Transverse colon (tissue), 4 donors: ENCODE results near the gene TMEM50B.

Experiments
- EP300 ChIP-seq: sonication (generic); formaldehyde crosslinking; IDR thresholded peaks from one replicate; pipeline ENCODE4 v1.6.1; 2017; ENCODE audit warnings: antibody characterized with exemption, low read depth
- POLR2AphosphoS5 ChIP-seq, 3 donors: sonication (generic); formaldehyde crosslinking; IDR thresholded peaks; one replicate each; pipeline ENCODE4 v1.6.1; 2016; ENCODE audit warnings: antibody characterized with exemption in 3 of 3
- TF ChIP-seq, protein P1 (sequence below), 5 experiments: fragments of 200-600 bp in 3 of 5; fragments of 450-650 bp in 2 of 5; sonication (generic) in 3 of 5; IDR thresholded peaks; 1 replicate in 2 of 5; 2 replicates in 3 of 5; pipeline ENCODE4 v1.5.1; 2016 to 2017; ENCODE audit warnings: antibody characterized with exemption in 5 of 5, inconsistent platforms in 3 of 5, mild to moderate bottlenecking in 2 of 5, moderate library complexity in 1 of 5

DNA sequence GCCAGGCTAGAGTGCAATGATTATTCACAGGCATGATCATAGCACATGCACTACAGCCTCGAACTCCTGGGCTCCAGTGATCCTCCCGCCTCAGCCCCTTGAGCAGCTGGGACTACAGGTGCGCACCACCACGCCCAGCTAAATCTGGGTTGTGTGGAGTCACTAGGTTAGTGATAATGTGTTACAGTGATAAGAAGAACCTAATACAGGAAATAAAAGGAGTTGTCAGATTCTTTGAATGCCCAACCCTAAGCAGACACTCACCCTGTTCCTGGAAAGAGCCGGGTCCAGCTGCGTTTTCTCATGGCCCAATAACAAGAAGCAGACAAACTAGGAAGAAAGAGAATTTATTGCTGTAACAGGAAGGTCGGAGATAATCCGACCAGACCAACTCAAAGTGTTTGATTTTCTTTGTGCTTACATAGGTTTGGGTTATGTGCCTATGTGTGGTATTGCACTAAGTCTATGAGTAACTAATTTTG lies 67.8 kb downstream of the TMEM50B start:
- TF ChIP-seq POLR2AphosphoS5 (IDR thresholded peaks at IDR 0.05) (peak in 1 of 3 donors; percentile 55), EP300 (no peak)
- TF ChIP-seq, protein P1, sequence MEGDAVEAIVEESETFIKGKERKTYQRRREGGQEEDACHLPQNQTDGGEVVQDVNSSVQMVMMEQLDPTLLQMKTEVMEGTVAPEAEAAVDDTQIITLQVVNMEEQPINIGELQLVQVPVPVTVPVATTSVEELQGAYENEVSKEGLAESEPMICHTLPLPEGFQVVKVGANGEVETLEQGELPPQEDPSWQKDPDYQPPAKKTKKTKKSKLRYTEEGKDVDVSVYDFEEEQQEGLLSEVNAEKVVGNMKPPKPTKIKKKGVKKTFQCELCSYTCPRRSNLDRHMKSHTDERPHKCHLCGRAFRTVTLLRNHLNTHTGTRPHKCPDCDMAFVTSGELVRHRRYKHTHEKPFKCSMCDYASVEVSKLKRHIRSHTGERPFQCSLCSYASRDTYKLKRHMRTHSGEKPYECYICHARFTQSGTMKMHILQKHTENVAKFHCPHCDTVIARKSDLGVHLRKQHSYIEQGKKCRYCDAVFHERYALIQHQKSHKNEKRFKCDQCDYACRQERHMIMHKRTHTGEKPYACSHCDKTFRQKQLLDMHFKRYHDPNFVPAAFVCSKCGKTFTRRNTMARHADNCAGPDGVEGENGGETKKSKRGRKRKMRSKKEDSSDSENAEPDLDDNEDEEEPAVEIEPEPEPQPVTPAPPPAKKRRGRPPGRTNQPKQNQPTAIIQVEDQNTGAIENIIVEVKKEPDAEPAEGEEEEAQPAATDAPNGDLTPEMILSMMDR (IDR thresholded peaks at IDR 0.05), result no peak
